ENCODE measurements around the gene LOXL1.

The LOXL1 gene

GRCh38 chr15:73900095-73900712, 26.1 kb upstream of the LOXL1 start:
- peak; percentile 46 for DNase-seq

GRCh38 chr15:73901126-73901810, 25.0 kb upstream of the LOXL1 start:
- DNase-seq: no peak

- DNase-seq: no peak
Measured at GRCh38 chr15:73902121-73903020, 23.9 kb upstream of the LOXL1 start.

- DNase-seq: no peak
Measured at GRCh38 chr15:73904026-73904815, 22.0 kb upstream of the LOXL1 start.

- no peak for DNase-seq
Measured at GRCh38 chr15:73905225-73905827, 20.9 kb upstream of the LOXL1 start.

GRCh38 chr15:73906346-73907034, 19.8 kb upstream of the LOXL1 start:
- DNase-seq: no peak

GRCh38 chr15:73907035-73907408, 19.2 kb upstream of the LOXL1 start:
- DNase-seq: no peak

GRCh38 chr15:73908030-73908821, 18.0 kb upstream of the LOXL1 start:
- DNase-seq: peak; percentile 84

GRCh38 chr15:73908822-73909122, 17.5 kb upstream of the LOXL1 start:
- no peak for DNase-seq

GRCh38 chr15:73909651-73910050, 16.6 kb upstream of the LOXL1 start:
- DNase-seq: no peak

- no peak for DNase-seq
Measured at GRCh38 chr15:73910522-73911303, 15.5 kb upstream of the LOXL1 start.

- no peak for DNase-seq
Measured at GRCh38 chr15:73912030-73912596, 14.1 kb upstream of the LOXL1 start.

- DNase-seq: no peak
Measured at GRCh38 chr15:73914145-73914544, 12.1 kb upstream of the LOXL1 start.

- DNase-seq: no peak
Measured at GRCh38 chr15:73915082-73915481, 11.2 kb upstream of the LOXL1 start.

- no peak for DNase-seq
Measured at GRCh38 chr15:73918784-73919183, 7.5 kb upstream of the LOXL1 start.

GRCh38 chr15:73919706-73920105, 6.6 kb upstream of the LOXL1 start:
- DNase-seq: no peak

GRCh38 chr15:73921254-73921925, 4.9 kb upstream of the LOXL1 start:
- no peak for DNase-seq

GRCh38 chr15:73922186-73923151, 3.8 kb upstream of the LOXL1 start:
- DNase-seq: peak; percentile 75

Data from left hindlimb (tissue), 1 donor.